K562 (cell line): ENCODE results near the gene SPAG16. TPM values are rescaled to one million over a fixed set of nuclear protein-coding genes. Genes with fewer than 3 reads are reported as not detected.

Experiments
- ATAC-seq: fragments of 200-7000 bp; cut with Tn5 transposase; 3 replicates; pipeline ENCODE4 v1.9.1; 2020; ENCODE audit warnings: moderate library complexity
- BruUV-seq: library from RNA; stranded (reverse); fragments of 400-500 nt; replicated peaks from 2 replicates; lab custom pipeline; 2021; lab: Mats Ljungman, UMichigan
- CTCF ChIA-PET: fragments of 300-600 bp; formaldehyde crosslinking; extraction: SDS; loops from one replicate; lab custom pipeline; 2021; ENCODE audit warnings: low intra/inter-chr PET ratio; lab: Yijun Ruan, JAX
- POLR2A ChIA-PET: fragments of 300-600, 350-650 bp; sonication (Branson Sonifier 250); formaldehyde crosslinking; extraction: SDS; loops from one replicate; lab custom pipeline; 2021; ENCODE audit warnings: antibody characterized with exemption, inconsistent platforms; lab: Yijun Ruan, JAX
- DNase-seq, 4 experiments: peaks; one replicate each; pipeline versions ENCODE4 v3.0.0 to v3.0.0-alpha.2; 2011 to 2018; ENCODE audit warnings: low spot score in 3 of 4, mixed read lengths in 3 of 4; ENCODE audit errors: extremely low read depth in 1 of 4
- FAIRE-seq: peaks from 2 replicates; lab custom pipeline; 2011; peaks lifted over from hg19 to GRCh38; lab: Jason Lieb, UNC
- H2AFZ ChIP-seq: 2 replicates; pipeline ENCODE4 v1.6.0; 2011; ENCODE audit warnings: low read depth, low read length, control low read depth, inconsistent platforms
- H3K27ac ChIP-seq: fragments of 200-600 bp; 3 replicates; pipeline ENCODE4 v1.8.0; 2011; ENCODE audit warnings: low read depth, mild to moderate bottlenecking, control low read depth, inconsistent platforms, low read length, moderate library complexity, mixed read lengths; ENCODE audit errors: extremely low read depth
- H3K27me3 ChIP-seq, 2 experiments: fragments of 300-600 bp in 1 of 2; 2 replicates in 1 of 2; 3 replicates in 1 of 2; pipeline versions ENCODE4 v1.6.0 to v1.8.0; 2011; ENCODE audit warnings: inconsistent platforms in 2 of 2, low read length in 2 of 2, mild to moderate bottlenecking in 1 of 2, mixed read lengths in 1 of 2, moderate library complexity in 1 of 2; ENCODE audit not compliant: control insufficient read depth in 2 of 2, insufficient read depth in 2 of 2
- H3K36me3 ChIP-seq: fragments of 300-600 bp; 3 replicates; pipeline ENCODE4 v1.8.0; 2011; ENCODE audit warnings: mild to moderate bottlenecking, low read length, inconsistent platforms; ENCODE audit not compliant: control insufficient read depth, insufficient read depth
- H3K4me1 ChIP-seq, 2 experiments: fragments of 200-600 bp in 1 of 2; replicated peaks in 1 of 2; 2 replicates in 1 of 2; 3 replicates in 1 of 2; pipeline versions ENCODE4 v1.5.1 to v1.8.0; 2011; ENCODE audit warnings: inconsistent platforms in 2 of 2, low read length in 2 of 2, mild to moderate bottlenecking in 1 of 2, mixed read lengths in 1 of 2, moderate library complexity in 1 of 2; ENCODE audit not compliant: control insufficient read depth in 2 of 2, insufficient read depth in 2 of 2
- H3K4me2 ChIP-seq: 2 replicates; pipeline ENCODE4 v1.6.1; 2011; ENCODE audit warnings: low read length, control low read depth, inconsistent platforms, mixed read lengths; ENCODE audit not compliant: insufficient read depth
- H3K4me3 ChIP-seq: fragments of 200-600 bp; sonication (generic), shearing (Covaris generic); 2 replicates; pipeline ENCODE4 v1.5.1; 2016; ENCODE audit warnings: control low read depth, inconsistent platforms
- H3K79me2 ChIP-seq: fragments of 200-600 bp; 3 replicates; pipeline ENCODE4 v1.8.0; 2011; ENCODE audit warnings: low read length, inconsistent platforms; ENCODE audit not compliant: control insufficient read depth, insufficient read depth
- H3K9ac ChIP-seq, 2 experiments: 2 replicates each; pipeline versions ENCODE4 v1.6.0 to v1.6.1; 2011; ENCODE audit warnings: low read depth in 2 of 2, low read length in 2 of 2, control low read depth in 1 of 2, inconsistent platforms in 1 of 2, mild to moderate bottlenecking in 1 of 2, mixed read lengths in 1 of 2; ENCODE audit not compliant: insufficient read depth in 1 of 2
- H3K9me1 ChIP-seq: one replicate; pipeline ENCODE4 v1.6.0; 2011; ENCODE audit warnings: inconsistent platforms, mild to moderate bottlenecking, low read length, moderate library complexity; ENCODE audit not compliant: control insufficient read depth, insufficient read depth
- H3K9me3 ChIP-seq: replicated peaks from 2 replicates; pipeline ENCODE4 v1.5.1; 2011; ENCODE audit warnings: low read depth, low read length, inconsistent platforms; ENCODE audit not compliant: control insufficient read depth, insufficient read depth
- H4K20me1 ChIP-seq: replicated peaks from 2 replicates; pipeline ENCODE4 v1.6.1; 2011; ENCODE audit warnings: low read length, inconsistent platforms, mixed read lengths; ENCODE audit not compliant: control insufficient read depth, insufficient read depth
- ARID4B ChIP-seq: sonication (generic); formaldehyde crosslinking; IDR thresholded peaks from 2 replicates; pipeline ENCODE4 v1.8.0; 2022; ENCODE audit warnings: mild to moderate bottlenecking, missing genetic modification reagents
- BRD4 ChIP-seq: fragments of 200-600 bp; sonication (generic); IDR thresholded peaks from 2 replicates; pipeline ENCODE4 v1.6.1; 2017; ENCODE audit warnings: inconsistent platforms
- EP300 ChIP-seq: IDR thresholded peaks from 2 replicates; pipeline ENCODE4 v1.6.1; 2012; ENCODE audit warnings: low read length, improper control_type of control experiment
- IRF1 ChIP-seq: sonication (generic); formaldehyde crosslinking; IDR thresholded peaks from 2 replicates; pipeline ENCODE4 v1.8.0; 2022; ENCODE audit warnings: missing genetic modification reagents, mild to moderate bottlenecking, borderline replicate concordance
- KLF10 ChIP-seq: fragments of 250-450 bp; sonication (Bioruptor Pico); IDR thresholded peaks from 2 replicates; pipeline ENCODE4 v1.6.1; 2021; ENCODE audit warnings: matching md5 sums
- KLF13 ChIP-seq: fragments of 450-650 bp; IDR thresholded peaks from 2 replicates; pipeline ENCODE4 v1.6.1; 2016; ENCODE audit warnings: missing genetic modification characterization, low read depth, mild to moderate bottlenecking, missing compliant biosample characterization, moderate library complexity, borderline replicate concordance
- MAX ChIP-seq: sonication (generic); formaldehyde crosslinking; IDR thresholded peaks from 2 replicates; pipeline ENCODE4 v1.9.0; 2022; ENCODE audit warnings: mild to moderate bottlenecking, missing genetic modification reagents
- MCM2 ChIP-seq: fragments of 450-650 bp; IDR thresholded peaks from 2 replicates; pipeline ENCODE4 v1.6.1; 2017; ENCODE audit warnings: low read depth, mild to moderate bottlenecking
- MTF1 ChIP-seq: fragments of 250-450 bp; sonication (Bioruptor Pico); IDR thresholded peaks from 2 replicates; pipeline ENCODE4 v1.9.0; 2021; ENCODE audit warnings: moderate library complexity, mild to moderate bottlenecking, inconsistent platforms, borderline replicate concordance
- RBM17 ChIP-seq: fragments of 200-400 bp; formaldehyde crosslinking; IDR thresholded peaks from 2 replicates; pipeline ENCODE4 v1.6.1; 2017; ENCODE audit warnings: low read depth, mild to moderate bottlenecking, low read length, borderline replicate concordance
- RUNX1 ChIP-seq: sonication (generic); IDR thresholded peaks from 2 replicates; pipeline ENCODE4 v1.6.1; 2016; ENCODE audit warnings: antibody characterized with exemption, low read depth
- SMARCA5 ChIP-seq: fragments of 450-650 bp; IDR thresholded peaks from 2 replicates; pipeline ENCODE4 v1.6.1; 2016
- SMARCB1 ChIP-seq: IDR thresholded peaks from 2 replicates; pipeline ENCODE4 v1.6.1; 2011; ENCODE audit warnings: improper control_type of control experiment, low read depth; ENCODE audit not compliant: insufficient read length
- ZBTB11 ChIP-seq, 3 experiments: fragments of 200-800 bp in 1 of 3; fragments of 250-450 bp in 1 of 3; fragments of 450-650 bp in 1 of 3; sonication (Bioruptor Pico) in 1 of 3; sonication (Bioruptor generic) in 1 of 3; formaldehyde crosslinking in 1 of 3; IDR thresholded peaks; 2 replicates each; pipeline versions ENCODE4 v1.6.1 to v1.8.0; 2016 to 2022; ENCODE audit warnings: mild to moderate bottlenecking in 2 of 3, missing genetic modification characterization in 2 of 3, missing compliant biosample characterization in 1 of 3, moderate library complexity in 1 of 3
- ZNF830 ChIP-seq: fragments of 250-450 bp; sonication (Bioruptor Pico); IDR thresholded peaks from 2 replicates; pipeline ENCODE4 v1.5.0; 2021; ENCODE audit warnings: mild to moderate bottlenecking
- WGBS: fragments of 100-300 bp; shearing (Covaris generic); methylation state at CpG from one replicate; pipeline ENCODE4 v1.1.6; 2016; ENCODE audit warnings: low coverage, mixed read lengths; ENCODE audit not compliant: insufficient coverage; ENCODE audit errors: missing lambda C conversion rate; 5-methylcytosine and 5-hydroxymethylcytosine counted together
- in situ Hi-C: fragments of 300-500 bp; cut with MboI; formaldehyde crosslinking; loops from 4 replicates; pipeline ENCODE4 v1.15.0; 2018; ENCODE audit warnings: inconsistent platforms, mixed read lengths
- intact Hi-C: fragments of 100-400 bp; cut with micrococcal nuclease; formaldehyde crosslinking; loops from 2 replicates; pipeline ENCODE4 v1.14.2; 2022
- polyA plus RNA-seq, 8 experiments: library from polyadenylated mRNA; depleted of rRNA in 4 of 8; stranded (reverse) in 5 of 8; unstranded in 3 of 8; fragments of >200 nt; fragmentation: Nextera tagmentation in 2 of 8; fragmentation: Illumina TruSeq in 1 of 8; extraction: Ambion mirVana in 2 of 8; extraction: Trizol in 1 of 8; gene quantifications; 2 replicates each; pipeline versions ENCODE4 v1.2.1 to v1.2.3, GENCODE V29; 2011 to 2014; ENCODE audit warnings: inconsistent platforms in 1 of 8, missing spikeins in 1 of 8
- total RNA-seq, 7 experiments: library from RNA; depleted of rRNA in 6 of 7; stranded (reverse); fragments of >200 nt in 6 of 7; fragmentation: Illumina TruSeq in 2 of 7; extraction: Trizol in 2 of 7; gene quantifications; 2 replicates each; pipeline versions ENCODE4 v1.2.1 to v1.2.3, GENCODE V29; 2011 to 2021; ENCODE audit warnings: low replicate concordance in 1 of 7

The SPAG16 gene
- total and polyA plus RNA-seq, 9 of the 15 experiments (the other 6 are each of a cell fraction or from before 2014, with no cell fraction given) = 0.98 to 5.9 (median 3.5) TPM

GRCh38 chr2:213419980-213420379 is 135.7 kb downstream of the SPAG16 start:
- Histone ChIP-seq H4K20me1 (no peaks in the 10 kb centered on the region), H3K4me2 (no peak overlapping the region), H3K9me1 (no peaks in the 10 kb centered on the region), H3K9ac (no peak overlapping the region), H3K36me3 (no peaks in the 10 kb centered on the region), H3K27ac (no peak overlapping the region), H2AFZ (no peak overlapping the region), H3K79me2 (no peaks in the 10 kb centered on the region), H3K9me3 (no peaks in the 10 kb centered on the region), H3K4me1 (no peaks in the 10 kb centered on the region), H3K4me3 (no peak overlapping the region), H3K27me3 (no peaks in the 10 kb centered on the region)
- intact Hi-C loops (no loop called here), in situ Hi-C loops (no loop called here)
- no peak for DNase-seq
- CTCF ChIA-PET = no interaction called here
- 0% methylated on average over 1 of the region's 1 CpG for WGBS
- BruUV-seq = no TSS peak
- no peak for FAIRE-seq
- ATAC-seq = no peak
- POLR2A ChIA-PET = no interaction called here
- no peak for TF ChIP-seq RBM17
- TF ChIP-seq KLF10 (CRISPR knock-in tag) = no peak
- TF ChIP-seq ARID4B (CRISPR knock-in tag) = no peak
- TF ChIP-seq MTF1 (CRISPR knock-in tag) = no peak
- TF ChIP-seq KLF13 (tag) = no peak
- TF ChIP-seq ZBTB11 (CRISPR knock-in tag; IDR thresholded peaks at IDR 0.05) = no peak
- no peak for TF ChIP-seq BRD4
- TF ChIP-seq MAX = no peak
- no peak for TF ChIP-seq RUNX1
- no peak for TF ChIP-seq SMARCA5
- no peak for TF ChIP-seq EP300
- no peak for TF ChIP-seq ZNF830 (CRISPR knock-in tag)
- no peak for TF ChIP-seq SMARCB1
- TF ChIP-seq MCM2 = no peak
- no peak for TF ChIP-seq IRF1 (CRISPR knock-in tag)
